ENCODE measurements around the gene COMT. TPM values are rescaled to one million over a fixed set of nuclear protein-coding genes. Genes with fewer than 3 reads are reported as not detected.
A peak's percentile ranks its signal among the peaks of the same experiment; 100 is the strongest.

Gene COMT
- total RNA-seq, 1 experiment from 2014 or later = 30.8 TPM

DNA sequence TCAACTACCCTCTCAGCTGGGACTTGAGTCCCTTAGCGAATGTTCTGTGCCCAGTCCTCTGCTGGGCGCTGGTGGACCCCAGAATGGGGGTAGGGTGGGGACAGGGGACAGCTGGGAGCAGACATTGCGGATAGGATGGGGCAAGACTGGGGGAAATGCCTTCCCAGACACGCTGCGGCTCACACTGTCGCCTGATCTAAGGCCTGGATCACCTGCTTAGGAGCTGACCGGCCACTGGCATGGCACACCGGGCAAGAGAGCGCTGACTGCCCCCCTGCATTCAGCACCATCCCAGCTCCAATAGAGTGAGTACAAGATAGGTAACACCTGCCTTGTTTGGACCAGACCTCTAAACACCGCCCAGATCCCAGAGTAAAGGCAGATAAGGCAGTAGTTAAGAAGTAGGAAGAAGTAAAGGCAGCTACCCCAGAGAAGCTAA, 73.6 kb downstream of the COMT start (continued):
- TF ChIP-seq, protein P1, sequence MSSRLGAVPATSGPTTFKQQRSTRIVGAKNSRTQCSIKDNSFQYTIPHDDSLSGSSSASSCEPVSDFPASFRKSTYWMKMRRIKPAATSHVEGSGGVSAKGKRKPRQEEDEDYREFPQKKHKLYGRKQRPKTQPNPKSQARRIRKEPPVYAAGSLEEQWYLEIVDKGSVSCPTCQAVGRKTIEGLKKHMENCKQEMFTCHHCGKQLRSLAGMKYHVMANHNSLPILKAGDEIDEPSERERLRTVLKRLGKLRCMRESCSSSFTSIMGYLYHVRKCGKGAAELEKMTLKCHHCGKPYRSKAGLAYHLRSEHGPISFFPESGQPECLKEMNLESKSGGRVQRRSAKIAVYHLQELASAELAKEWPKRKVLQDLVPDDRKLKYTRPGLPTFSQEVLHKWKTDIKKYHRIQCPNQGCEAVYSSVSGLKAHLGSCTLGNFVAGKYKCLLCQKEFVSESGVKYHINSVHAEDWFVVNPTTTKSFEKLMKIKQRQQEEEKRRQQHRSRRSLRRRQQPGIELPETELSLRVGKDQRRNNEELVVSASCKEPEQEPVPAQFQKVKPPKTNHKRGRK (CRISPR knock-in tag; IDR thresholded peaks at IDR 0.05; ENCODE audit: borderline replicate concordance) = no peak
- TF ChIP-seq ELF4 (CRISPR knock-in tag; IDR thresholded peaks at IDR 0.05; ENCODE audit: low read depth) = no peak
- no peak for TF ChIP-seq SMAD3 (CRISPR knock-in tag; IDR thresholded peaks at IDR 0.05; ENCODE audit: borderline replicate concordance)
- TF ChIP-seq ZNF671 (CRISPR knock-in tag; IDR thresholded peaks at IDR 0.05) = no peak
- TF ChIP-seq, protein P2, sequence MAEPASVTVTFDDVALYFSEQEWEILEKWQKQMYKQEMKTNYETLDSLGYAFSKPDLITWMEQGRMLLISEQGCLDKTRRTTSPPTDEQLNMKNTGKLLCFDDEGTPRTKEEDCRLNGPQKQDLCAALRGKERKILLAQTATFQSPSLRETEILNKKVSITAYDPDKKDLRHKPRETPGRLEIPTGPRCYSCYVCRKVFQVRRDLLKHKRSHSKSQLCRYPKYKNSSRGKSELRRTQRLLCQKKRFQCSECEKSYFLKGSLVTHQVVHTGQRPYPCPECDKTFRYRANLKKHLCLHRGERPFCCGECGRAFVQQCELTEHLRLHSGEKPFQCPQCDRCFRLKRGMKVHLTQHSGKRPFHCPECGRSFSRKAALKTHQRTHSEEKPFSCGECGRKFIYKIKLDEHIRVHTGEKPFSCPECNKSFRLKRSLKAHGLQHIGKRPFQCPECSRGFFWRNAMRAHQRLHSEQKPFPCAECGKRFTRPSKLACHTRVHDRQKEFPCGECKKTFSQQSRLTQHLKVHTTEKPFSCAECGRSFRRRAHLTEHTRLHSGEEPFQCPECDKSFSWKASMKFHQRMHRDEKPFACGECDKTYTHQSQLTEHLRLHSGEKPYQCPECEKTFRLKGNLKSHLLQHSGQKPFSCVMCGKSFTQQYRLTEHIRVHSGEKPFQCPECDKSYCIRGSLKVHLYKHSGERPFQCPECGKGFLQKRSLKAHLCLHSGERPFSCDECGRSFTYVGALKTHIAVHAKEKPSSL (CRISPR knock-in tag; conservative IDR thresholded peaks at IDR 0.05) = no peak

- CTCF ChIA-PET = interaction anchor here (0.6 to 6.5 kb wide), 9 partner anchors 15 to 285 kb away, joined by 3 to 181 read pairs (median 4); no protein-coding TSS in a partner anchor
- POLR2A ChIA-PET = interaction anchor here (1.2 kb wide), 1 partner anchor 63 kb away, joined by 3 read pairs; no protein-coding TSS in a partner anchor
- H3K4me1 Mint-ChIP-seq = peaks cover 8% of the 10 kb centered on the region
- TF ChIP-seq, protein P3, sequence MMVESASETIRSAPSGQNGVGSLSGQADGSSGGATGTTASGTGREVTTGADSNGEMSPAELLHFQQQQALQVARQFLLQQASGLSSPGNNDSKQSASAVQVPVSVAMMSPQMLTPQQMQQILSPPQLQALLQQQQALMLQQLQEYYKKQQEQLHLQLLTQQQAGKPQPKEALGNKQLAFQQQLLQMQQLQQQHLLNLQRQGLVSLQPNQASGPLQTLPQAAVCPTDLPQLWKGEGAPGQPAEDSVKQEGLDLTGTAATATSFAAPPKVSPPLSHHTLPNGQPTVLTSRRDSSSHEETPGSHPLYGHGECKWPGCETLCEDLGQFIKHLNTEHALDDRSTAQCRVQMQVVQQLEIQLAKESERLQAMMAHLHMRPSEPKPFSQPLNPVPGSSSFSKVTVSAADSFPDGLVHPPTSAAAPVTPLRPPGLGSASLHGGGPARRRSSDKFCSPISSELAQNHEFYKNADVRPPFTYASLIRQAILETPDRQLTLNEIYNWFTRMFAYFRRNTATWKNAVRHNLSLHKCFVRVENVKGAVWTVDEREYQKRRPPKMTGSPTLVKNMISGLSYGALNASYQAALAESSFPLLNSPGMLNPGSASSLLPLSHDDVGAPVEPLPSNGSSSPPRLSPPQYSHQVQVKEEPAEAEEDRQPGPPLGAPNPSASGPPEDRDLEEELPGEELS (CRISPR knock-in tag; IDR thresholded peaks at IDR 0.05) = peak; percentile 19; the same call in 1 of the 2 replicates
- TF ChIP-seq, protein P4, sequence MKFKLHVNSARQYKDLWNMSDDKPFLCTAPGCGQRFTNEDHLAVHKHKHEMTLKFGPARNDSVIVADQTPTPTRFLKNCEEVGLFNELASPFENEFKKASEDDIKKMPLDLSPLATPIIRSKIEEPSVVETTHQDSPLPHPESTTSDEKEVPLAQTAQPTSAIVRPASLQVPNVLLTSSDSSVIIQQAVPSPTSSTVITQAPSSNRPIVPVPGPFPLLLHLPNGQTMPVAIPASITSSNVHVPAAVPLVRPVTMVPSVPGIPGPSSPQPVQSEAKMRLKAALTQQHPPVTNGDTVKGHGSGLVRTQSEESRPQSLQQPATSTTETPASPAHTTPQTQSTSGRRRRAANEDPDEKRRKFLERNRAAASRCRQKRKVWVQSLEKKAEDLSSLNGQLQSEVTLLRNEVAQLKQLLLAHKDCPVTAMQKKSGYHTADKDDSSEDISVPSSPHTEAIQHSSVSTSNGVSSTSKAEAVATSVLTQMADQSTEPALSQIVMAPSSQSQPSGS (CRISPR knock-in tag; IDR thresholded peaks at IDR 0.05; ENCODE audit: borderline replicate concordance, low read depth) = no peak
- TF ChIP-seq RELA (CRISPR knock-in tag; IDR thresholded peaks at IDR 0.05; ENCODE audit: borderline replicate concordance) (peak; percentile 37; the same call in 1 of the 2 replicates), NFYB (CRISPR knock-in tag; conservative IDR thresholded peaks at IDR 0.05; ENCODE audit: low read depth) (no peak), GABPB1 (CRISPR knock-in tag; IDR thresholded peaks at IDR 0.05) (no peak), ZNF121 (CRISPR knock-in tag; IDR thresholded peaks at IDR 0.05) (peak; percentile 55; the same call in 1 of the 2 replicates), E2F1 (CRISPR knock-in tag; IDR thresholded peaks at IDR 0.05) (no peak), FOXJ3 (CRISPR knock-in tag; IDR thresholded peaks at IDR 0.05; ENCODE audit: borderline replicate concordance) (no peak), ARID4B (CRISPR knock-in tag; IDR thresholded peaks at IDR 0.05; ENCODE audit: borderline replicate concordance) (0 out of 2 replicates have a peak, but pooled peaks have one; percentile 28), MAX (CRISPR knock-in tag; IDR thresholded peaks at IDR 0.05) (no peak), AR (CRISPR knock-in tag; IDR thresholded peaks at IDR 0.05) (no peak)
- TF ChIP-seq, protein P5, sequence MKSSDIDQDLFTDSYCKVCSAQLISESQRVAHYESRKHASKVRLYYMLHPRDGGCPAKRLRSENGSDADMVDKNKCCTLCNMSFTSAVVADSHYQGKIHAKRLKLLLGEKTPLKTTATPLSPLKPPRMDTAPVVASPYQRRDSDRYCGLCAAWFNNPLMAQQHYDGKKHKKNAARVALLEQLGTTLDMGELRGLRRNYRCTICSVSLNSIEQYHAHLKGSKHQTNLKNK (CRISPR knock-in tag; IDR thresholded peaks at IDR 0.05) = no peak
Observed at GRCh38 chr22:20015971-20016733, 74.6 kb downstream of the COMT start.

More at GRCh38 chr22:20015971-20016733, 74.6 kb downstream of the COMT start:
- ATAC-seq = peak; percentile 6
- peak; percentile 69 for DNase-seq (ENCODE audit: low spot score)
- H3K27ac Mint-ChIP-seq = no peak overlapping the region
- peaks cover 52% of the 10 kb centered on the region for H3K27me3 Mint-ChIP-seq (ENCODE audit: low read depth)
- H3K4me3 Mint-ChIP-seq = no peak overlapping the region
- no peaks in the 10 kb centered on the region for H3K9me3 Mint-ChIP-seq
- H3K36me3 Mint-ChIP-seq = no peaks in the 10 kb centered on the region

Measured in WTC11 (cell line).